SH-SY5Y (cell line): Measurements from ENCODE around the gene ZNF337.

ENCODE experiments used
- GATA2 ChIP-seq: IDR thresholded peaks from 2 replicates; pipeline ENCODE4 v1.6.1; 2011; ENCODE audit warnings: mild to moderate bottlenecking, low read depth, low read length
- GATA3 ChIP-seq: IDR thresholded peaks from 2 replicates; pipeline ENCODE4 v1.6.1; 2011; ENCODE audit warnings: low read depth, mild to moderate bottlenecking, low read length, moderate library complexity

DNA sequence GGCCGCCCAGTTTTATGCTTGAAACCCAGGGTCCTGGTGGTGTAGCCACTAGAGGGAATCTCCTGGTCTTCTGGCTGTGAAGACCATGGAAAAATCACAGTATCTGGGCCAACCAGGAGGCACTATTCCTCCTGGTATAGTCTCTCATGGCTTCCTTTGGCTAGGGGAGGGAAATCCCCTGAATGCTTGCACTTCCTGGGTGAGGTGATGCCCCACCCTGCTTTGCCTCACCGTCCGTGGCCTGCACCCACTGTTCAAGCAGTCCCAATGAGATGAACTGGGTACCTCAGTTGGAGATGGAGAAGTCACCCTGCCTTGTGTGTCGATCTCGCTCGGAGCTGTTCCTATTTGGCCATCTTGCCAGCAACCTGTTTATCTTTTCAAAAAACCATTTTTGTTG lies 10.1 kb upstream of the ZNF337 start:
- no peak for TF ChIP-seq GATA2
- no peak for TF ChIP-seq GATA3
